Measurements from ENCODE around the gene KCNJ6. TPM values are rescaled to one million over a fixed set of nuclear protein-coding genes. Genes with fewer than 3 reads are reported as not detected.
"Not testable (repeated sequence)": the region's sequence is repeated elsewhere in the genome, so short reads cannot be mapped to it uniquely, and the experiment has no call there.

Gene KCNJ6
- total RNA-seq, 1 donor from 2014 or later = 2.6 TPM

GRCh38 chr21:37593015-37593414, 323.2 kb downstream of the KCNJ6 start:
- no peak overlapping the region for H3K4me3 Mint-ChIP-seq (ENCODE audit: unreplicated experiment)

GRCh38 chr21:37592496-37592895, 323.8 kb downstream of the KCNJ6 start:
- peaks cover 4% of the 10 kb centered on the region for H3K9me3 Mint-ChIP-seq (ENCODE audit: unreplicated experiment)

More at GRCh38 chr21:37593015-37593414, 323.2 kb downstream of the KCNJ6 start:
- Histone ChIP-seq H3K4me3 (ENCODE audit: insufficient read depth, low read depth, low read length) (no peak overlapping the region), H3K4me2 (ENCODE audit: low read length) (no peak overlapping the region), H3K36me3 (ENCODE audit: insufficient read depth, low read length) (no peaks in the 10 kb centered on the region), H3K79me2 (ENCODE audit: insufficient read depth, low read length) (no peaks in the 10 kb centered on the region), H3K4me1 (ENCODE audit: insufficient read depth, low read length) (no peaks in the 10 kb centered on the region), H3K9ac (ENCODE audit: low read length) (no peak overlapping the region), H3K27me3 (ENCODE audit: insufficient read depth, low read length) (no peaks in the 10 kb centered on the region), H2AFZ (ENCODE audit: low read depth, low read length) (no peak overlapping the region), H3K9me3 (ENCODE audit: insufficient read depth, low read depth, low read length) (peaks cover 3% of the 10 kb centered on the region), H4K20me1 (ENCODE audit: insufficient read depth, low read length) (no peaks in the 10 kb centered on the region), H3K27ac (ENCODE audit: low read depth, low read length) (no peak overlapping the region)
- Mint-ChIP-seq H3K9me3 (ENCODE audit: unreplicated experiment) (peaks cover 5% of the 10 kb centered on the region), H3K4me1 (ENCODE audit: low read depth, unreplicated experiment) (peaks cover 5% of the 10 kb centered on the region), H3K27ac (ENCODE audit: unreplicated experiment) (no peak overlapping the region), H3K36me3 (ENCODE audit: low read depth, unreplicated experiment) (no peaks in the 10 kb centered on the region), H3K27me3 (ENCODE audit: low read depth, unreplicated experiment) (no peaks in the 10 kb centered on the region)
- FAIRE-seq (no peak), DNase-seq (ENCODE audit: low read depth) (no peak)
- TF ChIP-seq EZH2 (IDR thresholded peaks at IDR 0.05; ENCODE audit: insufficient read depth, low read length) (no peak), CTCF (IDR thresholded peaks at IDR 0.05; ENCODE audit: insufficient read depth, low read depth, low read length) (no peak)

GRCh38 chr21:37591994-37592393, 324.3 kb downstream of the KCNJ6 start:
- not testable (repeated sequence) for H3K9me3 Mint-ChIP-seq (ENCODE audit: unreplicated experiment); H3K27me3 ChIP-seq (ENCODE audit: insufficient read depth, low read length); H3K4me1 Mint-ChIP-seq (ENCODE audit: low read depth, unreplicated experiment); H3K4me1 ChIP-seq (ENCODE audit: insufficient read depth, low read length); H3K9ac ChIP-seq (ENCODE audit: low read length); H3K27ac ChIP-seq (ENCODE audit: low read depth, low read length); H4K20me1 ChIP-seq (ENCODE audit: insufficient read depth, low read length); H2AFZ ChIP-seq (ENCODE audit: low read depth, low read length); H3K36me3 Mint-ChIP-seq (ENCODE audit: low read depth, unreplicated experiment); H3K4me3 ChIP-seq (ENCODE audit: insufficient read depth, low read depth, low read length); H3K27me3 Mint-ChIP-seq (ENCODE audit: low read depth, unreplicated experiment); H3K27ac Mint-ChIP-seq (ENCODE audit: unreplicated experiment); H3K79me2 ChIP-seq (ENCODE audit: insufficient read depth, low read length); H3K4me3 Mint-ChIP-seq (ENCODE audit: unreplicated experiment); H3K9me3 ChIP-seq (ENCODE audit: insufficient read depth, low read depth, low read length); DNase-seq (ENCODE audit: low read depth); FAIRE-seq; H3K4me2 ChIP-seq (ENCODE audit: low read length); H3K36me3 ChIP-seq (ENCODE audit: insufficient read depth, low read length)

More at GRCh38 chr21:37592496-37592895, 323.8 kb downstream of the KCNJ6 start:
- no peak for TF ChIP-seq CTCF (IDR thresholded peaks at IDR 0.05; ENCODE audit: insufficient read depth, low read depth, low read length)
- TF ChIP-seq EZH2 (IDR thresholded peaks at IDR 0.05; ENCODE audit: insufficient read depth, low read length) = no peak
- Histone ChIP-seq H4K20me1 (ENCODE audit: insufficient read depth, low read length) (no peaks in the 10 kb centered on the region), H3K36me3 (ENCODE audit: insufficient read depth, low read length) (no peaks in the 10 kb centered on the region), H3K79me2 (ENCODE audit: insufficient read depth, low read length) (no peaks in the 10 kb centered on the region), H3K9ac (ENCODE audit: low read length) (no peak overlapping the region), H3K4me3 (ENCODE audit: insufficient read depth, low read depth, low read length) (no peak overlapping the region), H3K27me3 (ENCODE audit: insufficient read depth, low read length) (no peaks in the 10 kb centered on the region), H2AFZ (ENCODE audit: low read depth, low read length) (no peak overlapping the region), H3K4me2 (ENCODE audit: low read length) (no peak overlapping the region), H3K4me1 (ENCODE audit: insufficient read depth, low read length) (no peaks in the 10 kb centered on the region), H3K27ac (ENCODE audit: low read depth, low read length) (no peak overlapping the region), H3K9me3 (ENCODE audit: insufficient read depth, low read depth, low read length) (peaks cover 3% of the 10 kb centered on the region)
- Mint-ChIP-seq H3K4me1 (ENCODE audit: low read depth, unreplicated experiment) (peaks cover 5% of the 10 kb centered on the region), H3K27ac (ENCODE audit: unreplicated experiment) (no peak overlapping the region), H3K27me3 (ENCODE audit: low read depth, unreplicated experiment) (no peaks in the 10 kb centered on the region), H3K4me3 (ENCODE audit: unreplicated experiment) (no peak overlapping the region), H3K36me3 (ENCODE audit: low read depth, unreplicated experiment) (no peaks in the 10 kb centered on the region)
- no peak for DNase-seq (ENCODE audit: low read depth)
- no peak for FAIRE-seq

- not testable (repeated sequence) for H3K27me3 ChIP-seq (ENCODE audit: insufficient read depth, low read length); H3K9me3 ChIP-seq (ENCODE audit: insufficient read depth, low read depth, low read length); DNase-seq (ENCODE audit: low read depth); H3K4me3 ChIP-seq (ENCODE audit: insufficient read depth, low read depth, low read length); H3K36me3 ChIP-seq (ENCODE audit: insufficient read depth, low read length); H3K27ac ChIP-seq (ENCODE audit: low read depth, low read length); H3K9ac ChIP-seq (ENCODE audit: low read length); FAIRE-seq; H3K4me3 Mint-ChIP-seq (ENCODE audit: unreplicated experiment); H3K79me2 ChIP-seq (ENCODE audit: insufficient read depth, low read length); H2AFZ ChIP-seq (ENCODE audit: low read depth, low read length); H3K9me3 Mint-ChIP-seq (ENCODE audit: unreplicated experiment); H4K20me1 ChIP-seq (ENCODE audit: insufficient read depth, low read length); H3K27me3 Mint-ChIP-seq (ENCODE audit: low read depth, unreplicated experiment); H3K36me3 Mint-ChIP-seq (ENCODE audit: low read depth, unreplicated experiment); H3K4me1 Mint-ChIP-seq (ENCODE audit: low read depth, unreplicated experiment); H3K4me2 ChIP-seq (ENCODE audit: low read length); H3K4me1 ChIP-seq (ENCODE audit: insufficient read depth, low read length); H3K27ac Mint-ChIP-seq (ENCODE audit: unreplicated experiment)
Observed at GRCh38 chr21:37590836-37591235, 325.4 kb downstream of the KCNJ6 start.

GRCh38 chr21:37588644-37589043, 327.6 kb downstream of the KCNJ6 start:
- not testable (repeated sequence) for H3K27ac Mint-ChIP-seq (ENCODE audit: unreplicated experiment); H3K4me3 Mint-ChIP-seq (ENCODE audit: unreplicated experiment); DNase-seq (ENCODE audit: low read depth)

More at GRCh38 chr21:37588644-37589043, 327.6 kb downstream of the KCNJ6 start:
- not testable (repeated sequence) for H3K79me2 ChIP-seq (ENCODE audit: insufficient read depth, low read length); H3K36me3 Mint-ChIP-seq (ENCODE audit: low read depth, unreplicated experiment); H3K9me3 ChIP-seq (ENCODE audit: insufficient read depth, low read depth, low read length); H3K4me1 Mint-ChIP-seq (ENCODE audit: low read depth, unreplicated experiment); FAIRE-seq; H3K9me3 Mint-ChIP-seq (ENCODE audit: unreplicated experiment); H3K4me2 ChIP-seq (ENCODE audit: low read length); H3K27me3 ChIP-seq (ENCODE audit: insufficient read depth, low read length); H3K36me3 ChIP-seq (ENCODE audit: insufficient read depth, low read length); H3K9ac ChIP-seq (ENCODE audit: low read length); H2AFZ ChIP-seq (ENCODE audit: low read depth, low read length); H4K20me1 ChIP-seq (ENCODE audit: insufficient read depth, low read length); H3K27ac ChIP-seq (ENCODE audit: low read depth, low read length); H3K4me3 ChIP-seq (ENCODE audit: insufficient read depth, low read depth, low read length); H3K27me3 Mint-ChIP-seq (ENCODE audit: low read depth, unreplicated experiment); H3K4me1 ChIP-seq (ENCODE audit: insufficient read depth, low read length)

Data from astrocyte (in vitro differentiated cells and primary cell).